NOMO-1 (cell line): ENCODE results near the gene UROD.
"Not testable (repeated sequence)": the region's sequence is repeated elsewhere in the genome, so short reads cannot be mapped to it uniquely, and the experiment has no call there.

Experiments used
- DNase-seq, 2 experiments: peaks; one replicate each; lab custom pipeline; 2025; ENCODE audit not compliant: unreplicated experiment in 2 of 2; lab: John Stamatoyannopoulos, UW

The UROD gene

DNA sequence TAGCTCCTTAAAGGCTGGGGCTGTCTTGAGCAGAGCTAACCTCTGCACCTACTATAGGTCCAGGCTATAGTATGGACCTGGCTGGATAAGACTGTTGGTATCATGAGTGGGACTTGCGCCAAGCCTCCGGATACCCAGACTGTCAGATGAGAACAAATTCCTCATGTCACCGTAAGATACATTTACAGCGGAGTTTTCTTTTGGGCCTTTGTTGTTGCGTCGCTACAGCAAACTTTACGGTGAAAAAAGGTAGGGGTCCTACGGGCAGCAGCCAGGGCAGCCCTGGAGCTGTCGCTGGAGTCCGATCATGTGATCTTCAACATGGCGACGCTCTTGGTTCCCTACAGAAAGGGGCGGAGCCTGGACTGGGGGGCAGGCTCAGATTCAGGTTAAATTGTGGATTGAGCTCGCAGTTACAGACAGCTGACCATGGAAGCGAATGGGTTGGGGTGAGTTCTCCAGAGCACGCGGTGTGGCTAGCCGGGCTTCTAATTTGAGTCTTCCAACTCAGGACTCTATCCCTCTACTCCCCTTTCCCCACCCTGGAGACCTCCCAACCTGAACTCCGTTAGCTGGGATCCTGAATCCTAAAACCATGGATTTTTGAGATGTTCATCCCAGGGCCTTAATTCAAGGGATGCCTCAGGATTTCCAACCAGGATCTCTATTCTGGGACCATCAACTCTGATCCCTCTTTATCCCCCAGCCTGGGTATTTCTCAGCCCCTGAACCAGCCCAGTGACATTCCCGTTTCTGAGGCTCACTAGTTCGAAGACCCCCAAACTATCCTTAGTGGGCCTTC lies at the start of gene UROD:
Gene UROD, plus strand, starts transcription at position 418 of the 802 bp plus-strand sequence. Its CDS starts 12 bp downstream, at position 430.
- DNase-seq, result peak; percentile 94 to 97

DNA sequence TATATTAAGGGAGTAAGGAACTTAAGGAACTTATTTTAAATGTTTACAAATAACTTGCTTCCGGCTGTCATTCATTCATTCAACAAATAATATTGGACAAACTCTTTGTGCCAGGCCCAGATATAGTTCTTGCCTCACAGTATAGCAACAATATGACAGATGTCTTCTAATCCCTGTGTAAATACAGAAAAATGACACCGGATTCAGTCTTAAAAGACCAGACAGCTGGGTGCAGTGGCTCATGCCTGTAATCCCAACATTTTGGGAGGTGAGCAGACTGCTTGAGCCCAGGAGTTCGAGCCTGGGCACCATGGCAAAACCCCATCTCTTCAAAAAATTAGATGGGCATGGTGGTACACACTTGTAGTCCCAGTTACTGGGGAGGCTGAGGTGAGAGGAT lies 49.3 kb upstream of the UROD start:
- DNase-seq, result no peak

DNA sequence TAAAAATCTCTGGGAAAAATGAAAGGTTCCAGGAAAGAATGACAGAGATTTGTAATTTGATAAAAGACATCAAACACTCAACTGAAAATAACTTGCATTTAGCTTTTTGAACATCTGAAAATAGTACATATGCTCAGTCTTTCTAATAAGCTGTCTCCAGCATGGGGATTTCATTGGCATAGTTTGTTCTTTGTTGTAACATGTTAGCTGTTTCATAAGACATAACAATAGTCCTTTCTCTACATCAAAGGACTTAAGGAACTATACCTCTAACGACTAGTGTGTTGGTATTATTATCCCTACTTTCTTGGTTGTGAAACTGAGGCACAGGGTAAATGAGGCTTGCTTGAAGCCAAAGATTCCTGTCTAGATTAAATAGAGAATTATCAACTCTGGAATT lies 47.7 kb upstream of the UROD start:
- no peak for DNase-seq

DNA sequence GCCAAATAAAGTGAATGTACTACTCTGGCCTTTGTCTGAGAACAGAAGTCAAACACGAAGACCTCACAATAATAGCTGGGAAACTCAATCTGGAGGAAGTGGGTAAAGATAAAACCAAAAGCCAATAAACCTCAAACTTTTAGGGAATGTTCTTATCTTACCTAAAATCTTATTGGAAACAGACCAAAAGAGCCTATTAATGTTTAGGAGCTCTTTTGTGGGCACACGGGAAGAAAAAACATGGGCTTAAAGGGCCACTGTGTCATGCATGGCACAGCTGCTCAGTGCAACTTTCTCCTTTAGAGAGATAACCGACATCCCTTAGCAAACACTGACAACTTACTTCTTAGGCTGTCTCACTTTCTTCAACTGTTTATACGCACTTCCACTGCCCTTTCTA lies 41.7 kb upstream of the UROD start:
- DNase-seq, result no peak

DNA sequence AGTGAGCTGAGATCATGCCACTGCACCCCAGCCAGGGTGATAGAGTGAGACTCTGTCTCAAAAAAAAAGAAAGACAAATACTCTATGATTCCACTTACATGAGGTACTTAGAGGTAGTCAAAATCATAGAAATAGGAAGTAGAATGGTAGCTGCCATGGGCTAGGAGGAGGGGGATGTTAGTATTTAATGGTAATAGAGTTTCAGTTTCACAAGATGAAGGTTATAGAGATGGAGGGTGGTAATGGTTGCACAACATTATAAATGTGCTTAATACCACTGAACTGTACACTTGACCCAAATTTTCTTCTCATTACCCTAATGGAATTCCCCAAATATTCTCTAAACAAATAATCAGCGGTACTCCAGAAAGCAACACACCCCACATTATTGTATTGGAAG lies 38.4 kb upstream of the UROD start:
- peak; percentile 20 to 57 for DNase-seq

DNA sequence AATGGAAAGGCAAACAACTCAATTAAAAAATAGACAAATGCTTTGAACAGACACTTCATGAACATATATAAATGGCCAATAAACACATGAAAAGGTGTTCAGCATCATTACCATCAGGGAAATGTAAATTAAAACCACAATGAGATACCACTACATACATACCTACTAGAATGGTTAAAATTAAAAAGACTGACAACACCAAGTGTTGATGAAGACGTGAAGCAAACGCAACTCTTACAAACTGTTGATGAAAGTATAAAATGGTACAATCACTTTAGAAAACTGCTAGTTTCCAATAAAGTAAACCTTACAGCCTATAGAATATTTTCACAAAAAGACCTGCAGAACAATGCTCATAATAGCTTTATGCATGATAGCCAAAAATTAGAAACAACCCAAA lies 35.8 kb upstream of the UROD start:
- DNase-seq, result no peak

DNA sequence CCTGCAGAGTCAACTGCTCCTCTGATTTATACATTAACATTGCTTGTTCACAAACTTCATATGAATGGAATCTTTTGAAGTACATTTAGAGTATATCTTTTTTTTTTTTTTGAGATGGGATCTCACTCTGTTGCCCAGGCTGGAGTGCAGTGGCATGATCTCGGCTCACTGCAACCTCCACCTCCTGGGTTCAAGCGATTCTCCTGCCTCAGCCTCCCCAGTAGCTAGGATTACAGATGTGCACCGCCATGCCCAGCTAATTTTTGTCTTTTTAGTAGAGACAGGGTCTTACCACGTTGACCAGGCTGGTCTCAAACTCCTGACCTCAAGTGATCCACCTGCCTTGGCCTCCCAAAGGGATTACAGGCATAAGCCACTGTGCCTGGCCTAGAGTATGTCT lies 34.7 kb upstream of the UROD start:
- DNase-seq, result not testable (repeated sequence)

DNA sequence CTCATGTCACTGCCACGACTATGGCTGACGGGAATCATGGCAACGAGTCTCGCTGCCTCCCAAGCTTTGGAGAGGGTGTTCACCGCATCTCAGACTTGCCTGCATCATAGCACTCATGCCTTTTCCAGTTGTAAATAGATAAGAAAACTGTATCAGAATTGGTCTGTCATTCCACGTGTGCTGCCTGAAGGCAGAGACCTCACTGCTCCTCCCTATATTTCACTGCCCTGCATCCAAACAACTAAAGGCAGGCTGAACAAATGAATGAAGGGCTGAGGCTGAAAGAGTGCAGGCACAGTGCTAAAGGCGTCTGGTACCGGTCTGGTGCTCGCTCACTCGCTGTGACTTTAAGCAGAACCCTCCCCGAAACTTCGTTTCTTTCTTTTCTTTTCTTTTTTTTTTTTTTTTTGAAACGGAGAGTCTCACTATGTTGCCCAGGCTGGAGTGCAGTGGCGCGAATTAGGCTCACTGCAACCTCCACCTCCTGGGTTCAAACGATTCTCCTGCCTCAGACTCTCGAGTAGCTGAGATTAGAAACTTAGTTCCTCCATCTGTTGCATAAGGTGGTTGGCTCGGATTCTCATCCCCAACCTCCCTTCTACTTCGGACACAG lies 26.2 kb upstream of the UROD start:
- DNase-seq, result peak; percentile 43 to 75

DNA sequence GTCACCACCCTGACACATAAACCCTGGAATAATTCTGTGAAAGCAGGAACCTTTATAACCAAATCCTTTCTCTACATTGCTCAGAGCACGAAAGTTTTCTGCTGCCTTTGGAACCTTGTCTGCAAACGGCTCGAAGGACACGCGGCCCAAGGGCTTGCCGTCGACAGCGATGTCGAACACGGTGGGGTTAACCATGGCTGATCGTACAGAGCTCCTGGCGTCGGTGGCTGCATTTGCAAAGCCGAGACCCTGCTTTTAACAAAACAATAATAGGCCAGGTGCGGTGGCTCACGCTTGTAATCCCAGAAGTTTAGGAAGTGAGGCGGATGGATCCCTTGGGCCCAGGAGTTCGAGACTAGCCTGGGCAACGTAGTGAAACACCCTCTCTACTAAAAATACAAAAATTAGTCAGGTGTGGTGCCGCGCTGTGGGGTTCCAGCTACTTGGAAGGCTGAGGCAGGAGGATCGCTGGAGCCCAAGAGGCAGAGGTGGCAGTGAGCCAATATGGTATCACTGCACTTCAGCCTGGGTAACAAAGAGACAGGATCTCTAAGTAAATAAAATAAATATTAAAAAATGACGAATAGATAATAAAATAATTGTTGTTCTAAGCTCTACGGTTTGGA lies 23.4 kb upstream of the UROD start:
- DNase-seq, result no peak

DNA sequence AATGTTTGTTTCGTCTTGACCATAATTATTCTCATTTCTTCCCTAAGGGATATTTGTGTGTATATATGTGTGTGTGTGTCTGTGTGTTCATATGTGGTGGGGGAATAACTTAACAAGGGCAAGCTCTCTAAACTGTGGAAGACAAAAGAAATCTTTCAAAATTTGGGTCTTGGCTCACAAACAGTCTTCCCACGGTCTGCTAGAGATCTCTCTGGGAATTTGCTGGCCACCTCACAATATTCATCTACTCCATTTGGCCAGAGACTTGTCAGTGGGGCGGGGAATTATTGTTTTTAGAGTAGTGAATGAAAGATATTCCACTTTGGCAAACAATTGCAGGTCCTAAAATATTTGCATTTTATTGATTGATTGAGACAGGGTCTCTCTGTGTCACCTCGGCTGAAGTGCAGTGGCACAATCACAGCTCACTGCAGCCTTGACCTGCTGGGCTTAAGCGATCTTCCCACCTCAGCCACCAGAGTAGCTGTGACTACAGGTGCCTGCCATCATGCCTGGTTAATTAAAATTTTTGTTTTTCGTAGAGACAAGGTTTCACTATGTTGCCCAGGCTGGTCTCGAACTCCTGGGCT lies 17.6 kb upstream of the UROD start:
- no peak for DNase-seq

DNA sequence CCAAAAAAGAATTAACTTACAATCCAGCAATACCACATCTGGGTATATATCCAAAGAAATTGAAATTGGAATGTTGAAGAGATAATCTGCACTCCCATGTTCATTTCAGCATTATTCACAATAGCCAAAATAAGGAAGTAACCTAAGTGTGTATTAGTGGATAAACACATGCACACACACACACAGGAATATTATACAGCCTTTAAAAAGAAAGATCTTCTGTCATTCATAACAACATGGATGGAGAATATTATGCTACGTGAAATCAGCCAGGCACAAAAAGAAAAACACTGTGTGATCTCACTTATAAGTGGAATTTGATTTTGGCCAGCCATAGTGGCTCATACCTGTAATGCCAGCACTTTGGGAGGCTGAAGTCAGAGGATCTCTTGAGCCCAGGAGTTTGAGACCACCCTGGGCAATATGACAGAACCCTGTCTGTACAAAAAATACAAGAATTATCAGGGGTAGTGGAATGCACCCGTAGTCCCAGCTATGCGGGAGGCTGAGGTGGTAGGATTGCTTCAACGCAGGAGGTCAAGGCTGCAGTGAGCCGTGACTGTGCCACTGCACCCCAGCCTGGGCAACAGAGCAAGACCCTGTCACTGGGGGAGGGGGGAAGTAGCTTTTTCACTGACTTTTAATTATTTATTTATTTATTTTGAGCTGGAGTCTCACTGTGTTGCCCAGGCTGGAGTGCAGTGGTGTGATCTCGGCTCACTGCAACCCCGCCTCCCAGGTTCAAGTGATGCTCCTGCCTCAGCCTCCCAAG lies 16.4 kb upstream of the UROD start:
- no peak for DNase-seq

DNA sequence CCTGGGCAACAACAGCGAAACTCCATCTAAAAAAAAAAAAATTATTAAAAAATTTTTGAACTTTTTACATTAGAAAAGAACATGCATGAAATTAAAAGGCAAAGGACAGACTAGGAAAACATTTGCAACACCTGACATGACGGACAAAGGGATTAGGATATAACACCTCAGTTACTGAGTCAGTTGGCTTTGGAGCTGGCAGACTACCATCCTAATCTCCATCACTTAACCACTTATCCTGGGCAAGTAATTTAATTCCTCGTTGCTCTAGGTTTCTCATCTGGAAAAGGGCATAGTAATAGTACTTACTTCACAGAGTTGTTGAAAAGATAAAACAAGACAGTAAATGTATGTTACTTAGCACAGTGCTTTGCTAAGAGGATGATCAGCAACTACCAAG lies 12.8 kb upstream of the UROD start:
- DNase-seq, result no peak

DNA sequence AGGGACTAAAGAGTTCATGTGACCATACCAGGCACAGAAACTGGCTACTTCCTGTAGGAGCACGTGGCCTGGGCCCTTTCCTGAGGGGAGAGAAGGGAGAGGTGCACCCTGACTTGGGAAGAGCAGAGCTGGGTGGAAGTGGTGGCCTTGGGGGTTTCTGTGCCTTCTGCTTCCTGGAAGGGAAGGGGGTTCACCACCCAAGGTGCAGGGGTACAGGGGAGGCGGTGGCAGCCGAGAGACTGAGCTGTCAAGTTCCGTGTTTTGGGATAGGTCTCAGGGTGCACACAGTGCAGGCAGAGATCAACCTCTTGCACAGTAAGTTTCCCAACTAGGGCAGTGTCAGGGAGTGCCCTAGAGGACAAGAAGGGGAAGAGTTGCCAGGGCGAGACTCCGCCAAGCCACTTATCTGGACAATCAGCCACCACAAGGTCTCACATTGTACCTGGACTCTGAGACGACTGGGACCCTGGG lies 11.0 kb upstream of the UROD start:
- DNase-seq, result no peak

DNA sequence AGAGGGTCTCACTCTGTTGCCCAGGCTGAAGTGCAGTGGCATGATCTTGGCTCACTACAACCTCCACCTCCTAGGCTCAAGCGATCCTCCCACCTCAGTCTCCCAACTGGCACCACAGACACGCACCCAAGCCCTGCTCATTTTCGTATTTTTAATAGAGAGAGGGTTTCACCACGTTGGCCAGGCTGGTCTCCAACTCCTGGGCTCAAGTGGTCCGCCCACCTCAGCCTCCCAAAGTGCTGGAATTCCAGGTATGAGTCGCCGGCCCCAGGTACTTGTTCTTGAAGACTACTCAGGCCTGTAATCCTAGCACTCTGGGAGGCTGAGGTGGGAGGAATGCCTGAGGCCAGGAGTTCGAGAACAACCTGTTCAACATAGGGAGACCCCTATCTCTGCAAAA lies 10.5 kb upstream of the UROD start:
- DNase-seq, result not testable (repeated sequence)

DNA sequence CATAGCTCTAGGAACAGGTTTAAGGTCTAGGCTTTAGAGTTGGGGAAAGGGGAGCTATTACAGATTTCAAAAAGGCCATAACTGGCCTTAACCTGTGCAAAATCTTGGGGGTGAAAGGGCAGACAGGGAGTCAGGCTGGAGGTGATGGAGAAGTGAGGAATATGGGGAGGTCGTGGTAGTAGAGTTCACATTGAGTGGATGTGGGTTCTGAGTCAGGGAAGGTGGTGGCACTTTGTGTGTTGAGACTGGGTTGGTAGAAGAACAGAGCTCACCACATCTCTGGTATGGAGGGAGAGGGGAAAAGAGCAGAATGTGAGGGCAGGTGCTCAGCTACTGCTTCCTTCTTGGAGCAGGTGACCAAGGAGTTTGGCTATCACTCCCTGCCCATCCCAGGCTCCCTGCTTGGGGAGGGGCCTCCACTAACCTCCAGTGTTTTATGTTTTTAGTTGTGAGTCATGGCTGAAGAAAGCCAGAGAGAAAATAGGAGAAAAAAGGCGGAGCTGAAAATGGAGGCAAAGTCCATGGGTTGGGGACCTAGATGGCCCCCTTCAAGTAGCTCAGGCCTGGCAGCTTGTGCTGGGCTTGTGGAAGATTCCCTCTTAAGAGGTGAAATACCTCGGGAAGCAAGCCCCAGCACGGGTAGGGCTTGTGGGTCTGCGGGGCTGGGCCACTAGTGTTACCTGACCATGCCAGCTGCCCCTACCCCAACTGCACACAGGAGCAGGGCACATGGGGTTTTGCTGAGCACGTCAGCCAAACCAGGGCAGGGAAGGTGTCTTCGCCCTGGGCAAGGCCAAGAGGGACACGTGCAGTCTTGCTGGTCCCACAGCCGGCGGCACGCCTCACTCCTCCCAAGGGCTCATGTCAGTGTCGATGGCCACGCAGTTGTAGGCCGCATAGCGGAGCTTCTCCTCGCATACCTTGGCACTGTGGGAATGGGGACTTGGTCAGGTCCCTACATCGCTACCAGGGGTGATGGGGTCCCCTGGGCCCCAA lies 9.1 kb upstream of the UROD start:
- DNase-seq, result no peak

DNA sequence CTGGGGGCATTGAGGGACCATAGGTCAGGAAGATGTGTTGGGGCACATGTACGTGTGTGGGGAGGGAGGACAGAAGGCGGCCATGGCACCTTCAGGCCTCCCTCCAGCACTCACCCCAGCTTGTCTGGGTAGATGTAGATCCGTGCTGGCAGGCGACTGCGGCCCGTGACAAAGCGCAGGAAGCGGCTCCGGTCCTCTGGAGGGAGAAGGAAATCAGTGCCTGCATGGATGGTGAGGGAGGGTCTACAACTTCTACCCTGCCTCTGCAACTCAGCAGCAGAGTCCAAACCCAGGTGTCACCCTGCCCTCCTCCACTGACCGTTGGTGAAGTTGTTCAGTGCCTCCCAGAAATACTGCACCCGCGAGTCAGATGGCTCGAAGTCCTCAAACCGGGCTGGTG lies 8.3 kb upstream of the UROD start:
- DNase-seq, result no peak

DNA sequence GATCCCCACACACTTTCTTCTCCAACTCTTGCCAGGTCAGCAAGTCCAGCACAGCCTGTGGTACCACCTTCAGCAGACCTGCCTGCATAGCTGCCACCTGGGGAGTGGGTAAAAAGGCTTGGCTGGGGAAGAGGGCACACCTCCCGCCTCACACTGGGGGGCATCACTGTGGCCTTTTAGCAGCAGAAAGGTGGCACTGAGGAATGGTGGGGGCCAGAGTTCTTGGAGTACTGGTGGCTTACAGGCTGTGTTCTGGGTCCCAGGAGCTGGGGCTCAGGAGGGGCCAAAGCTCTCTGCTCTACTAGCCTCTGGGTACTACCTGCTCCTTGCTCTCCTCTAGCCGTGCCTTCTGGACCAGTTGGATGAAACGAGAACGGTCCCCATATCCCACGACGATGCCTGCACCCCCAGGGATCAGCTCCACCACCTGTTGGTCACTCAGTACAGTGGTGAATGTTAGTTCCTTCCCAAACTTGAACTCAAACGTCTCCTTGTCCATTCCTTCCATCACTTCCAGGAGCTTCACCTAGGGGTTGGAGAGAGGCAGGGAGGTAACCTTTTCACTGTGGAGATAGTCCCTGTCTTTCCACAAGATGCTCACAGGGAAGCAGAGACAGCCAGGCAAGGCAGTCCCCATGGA lies 7.7 kb upstream of the UROD start:
- no peak for DNase-seq

DNA sequence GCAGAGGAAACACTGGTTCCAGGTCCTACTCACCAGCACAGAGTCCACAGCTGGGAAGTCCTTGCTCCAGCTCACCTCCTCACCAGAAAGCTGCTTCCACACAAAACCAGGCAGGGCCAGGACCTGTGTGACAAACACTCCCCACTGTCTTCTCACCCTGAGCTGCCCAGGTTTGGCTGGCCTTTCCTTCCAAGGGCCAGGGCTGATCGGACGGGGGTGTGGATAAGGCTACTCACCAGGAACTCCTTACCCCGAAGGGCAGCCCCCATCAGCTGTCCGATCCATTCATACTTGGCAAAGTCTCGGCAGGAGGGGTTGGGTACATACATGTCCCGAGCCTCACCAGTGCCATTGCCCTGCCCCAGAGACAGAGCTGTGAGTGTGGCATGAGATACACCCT lies 6.3 kb upstream of the UROD start:
- no peak for DNase-seq

DNA sequence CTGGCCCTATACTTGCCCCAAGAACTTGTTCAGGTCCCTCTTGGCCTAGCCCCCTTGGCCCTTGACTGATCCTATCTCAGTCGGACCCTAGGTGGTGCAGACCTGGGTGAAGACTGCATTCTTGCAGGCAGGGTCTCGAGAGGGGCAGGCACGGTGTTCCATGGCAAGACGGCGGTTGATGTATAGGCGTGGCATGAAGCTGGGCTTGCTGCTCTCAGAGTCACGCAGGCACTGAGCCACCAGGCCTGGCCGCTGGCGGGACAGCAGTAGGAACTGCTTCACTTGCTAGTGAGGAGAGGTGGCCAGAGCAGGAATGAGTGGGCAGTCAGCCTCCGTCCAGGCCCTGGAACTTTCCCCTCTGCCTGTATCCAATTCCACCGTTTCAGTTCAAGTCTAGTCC lies 4.7 kb upstream of the UROD start:
- no peak for DNase-seq
